HepG2 (cell line): ENCODE data around the gene TBC1D32.

Source experiments
- ATF7 ChIP-seq, 2 experiments: fragments of 450-650 bp in 1 of 2; sonication (generic) in 1 of 2; formaldehyde crosslinking in 1 of 2; IDR thresholded peaks; 2 replicates each; pipeline versions ENCODE4 v1.4.0 to v1.6.1; 2016 to 2020; ENCODE audit warnings: antibody characterized with exemption in 1 of 2, mild to moderate bottlenecking in 1 of 2, missing genetic modification reagents in 1 of 2
- CTCF ChIP-seq: sonication (generic); formaldehyde crosslinking; IDR thresholded peaks from 2 replicates; pipeline ENCODE4 v1.5.0; 2020; ENCODE audit warnings: mild to moderate bottlenecking, missing genetic modification reagents, moderate library complexity
- HOMEZ ChIP-seq: IDR thresholded peaks from 2 replicates; pipeline ENCODE4 v1.6.1; 2016; ENCODE audit warnings: low read depth
- KDM5A ChIP-seq: fragments of 200-600 bp; sonication (generic); IDR thresholded peaks from 2 replicates; pipeline ENCODE4 v1.7.0; 2018; ENCODE audit warnings: antibody characterized with exemption, mild to moderate bottlenecking, low read length, borderline replicate concordance
- NFYB ChIP-seq: sonication (generic); formaldehyde crosslinking; IDR thresholded peaks from 2 replicates; pipeline ENCODE4 v1.4.0; 2020; ENCODE audit warnings: missing genetic modification reagents
- TCF7L2 ChIP-seq: IDR thresholded peaks from 2 replicates; pipeline ENCODE4 v1.6.1; 2011; ENCODE audit warnings: mild to moderate bottlenecking, low read depth, low read length, moderate library complexity
- ZNF18 ChIP-seq: sonication (generic); formaldehyde crosslinking; IDR thresholded peaks from 2 replicates; pipeline ENCODE4 v1.8.0; 2022; ENCODE audit warnings: mild to moderate bottlenecking, missing genetic modification reagents; ENCODE audit not compliant: insufficient replicate concordance
- ZNF235 ChIP-seq: sonication (generic); formaldehyde crosslinking; IDR thresholded peaks from 2 replicates; pipeline ENCODE4 v1.8.1; 2023; ENCODE audit warnings: mild to moderate bottlenecking, missing genetic modification reagents, borderline replicate concordance
- ZNF251 ChIP-seq: sonication (generic); formaldehyde crosslinking; IDR thresholded peaks from 2 replicates; pipeline ENCODE4 v1.9.0; 2021; ENCODE audit warnings: mild to moderate bottlenecking, missing genetic modification reagents
- ZNF557 ChIP-seq: sonication (generic); formaldehyde crosslinking; IDR thresholded peaks from 2 replicates; pipeline ENCODE4 v1.4.0; 2020; ENCODE audit warnings: missing genetic modification reagents

GRCh38 chr6:121124600-121124999, 209.7 kb downstream of the TBC1D32 start:
- TF ChIP-seq ZNF18 (CRISPR knock-in tag) (no peak), ZNF251 (no peak), ZNF557 (CRISPR knock-in tag) (no peak), CTCF (CRISPR knock-in tag) (no peak), NFYB (CRISPR knock-in tag) (no peak), TCF7L2 (no peak), HOMEZ (no peak), ATF7 (IDR thresholded peaks at IDR 0.05) (no peak), ATF7 (CRISPR knock-in tag; IDR thresholded peaks at IDR 0.05) (no peak), KDM5A (no peak), ZNF235 (CRISPR knock-in tag) (no peak)
